ENCODE measurements around the gene TOP2B.
A peak's percentile ranks its signal among the peaks of the same experiment; 100 is the strongest.

TOP2B gene

DNA sequence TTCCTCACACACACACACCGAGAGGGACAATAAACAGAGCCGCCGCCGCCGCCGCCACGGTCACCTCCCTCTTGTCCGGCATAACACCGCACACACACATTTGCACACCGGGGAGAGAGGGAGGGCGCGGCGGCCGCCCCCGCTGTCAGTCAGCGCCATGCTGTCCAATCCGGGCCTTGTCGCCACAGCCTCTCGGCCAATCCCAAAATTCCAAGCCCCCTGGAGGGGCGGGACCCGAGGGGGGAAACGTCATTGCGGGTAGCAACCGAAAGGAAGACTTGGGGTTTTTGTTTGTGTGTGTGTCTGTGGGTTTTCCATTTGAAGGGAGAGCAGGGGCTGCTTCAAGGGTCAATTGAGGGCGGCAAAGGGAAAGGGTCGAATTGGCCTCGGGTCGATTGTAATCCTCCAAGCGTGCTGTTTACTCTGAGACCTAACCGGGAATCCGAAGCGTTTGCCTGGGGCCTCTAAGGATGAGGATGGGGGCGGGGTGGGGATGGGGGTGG lies at the start of gene TOP2B:
TOP2B (minus strand) TSS at position 96 of the 503 bp plus-strand sequence. CDS start 610 bp downstream, outside the sequence.
- peak; percentile 95 to 96 for DNase-seq

- no peak for DNase-seq
Observed at GRCh38 chr3:25713341-25713985, 48.8 kb upstream of the TOP2B start.

DNA sequence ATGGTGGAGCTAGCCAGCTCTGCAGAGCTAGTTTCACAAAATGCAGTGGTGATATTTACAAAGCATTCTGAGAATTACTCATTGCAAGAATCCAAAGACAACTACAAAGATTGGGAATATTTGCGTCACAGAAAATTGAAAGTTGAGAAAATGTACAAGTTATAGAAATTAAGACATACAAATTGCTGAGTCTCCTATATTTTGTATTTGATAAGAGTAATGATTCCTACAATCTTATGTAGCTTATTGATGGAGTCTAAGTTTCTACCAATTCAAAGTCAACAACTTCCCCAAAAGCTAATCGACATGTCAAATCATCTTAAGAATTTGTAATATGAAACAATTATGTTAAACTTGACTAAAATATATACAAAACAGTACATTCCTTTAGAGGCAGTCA lies 46.4 kb upstream of the TOP2B start:
- DNase-seq = no peak

GRCh38 chr3:25708036-25708435 lies 43.3 kb upstream of the TOP2B start:
- no peak for DNase-seq

DNA sequence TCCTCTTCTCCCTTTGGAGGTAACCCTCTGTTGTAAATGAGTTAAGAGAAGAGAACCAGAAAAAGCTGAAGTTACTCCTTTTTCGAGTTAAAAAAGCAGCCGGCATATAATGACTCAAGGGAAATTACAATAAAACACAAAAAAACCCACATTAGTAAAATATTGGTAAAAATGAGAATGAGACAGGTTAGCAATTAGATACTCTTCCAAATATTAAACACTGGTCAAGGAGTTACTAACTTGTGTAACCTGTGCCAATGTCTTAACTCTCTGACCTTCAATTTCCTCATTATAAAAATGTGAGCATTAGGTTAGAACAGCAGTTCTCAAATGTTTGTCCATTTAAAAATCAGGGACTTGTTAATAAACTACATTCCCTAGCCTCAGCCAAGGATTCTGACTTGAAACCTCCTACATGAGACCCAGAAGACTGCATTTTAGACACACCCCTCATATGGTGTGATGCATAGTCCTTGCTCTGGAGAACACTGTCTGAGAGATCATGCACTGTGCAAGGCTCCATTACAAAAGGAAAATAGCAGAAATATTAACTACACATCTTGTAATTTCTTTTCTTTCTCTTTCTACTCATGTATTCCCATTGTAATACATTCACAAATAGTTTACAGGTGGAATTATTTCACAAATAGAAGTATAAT lies 42.7 kb upstream of the TOP2B start:
- DNase-seq = no peak

DNA sequence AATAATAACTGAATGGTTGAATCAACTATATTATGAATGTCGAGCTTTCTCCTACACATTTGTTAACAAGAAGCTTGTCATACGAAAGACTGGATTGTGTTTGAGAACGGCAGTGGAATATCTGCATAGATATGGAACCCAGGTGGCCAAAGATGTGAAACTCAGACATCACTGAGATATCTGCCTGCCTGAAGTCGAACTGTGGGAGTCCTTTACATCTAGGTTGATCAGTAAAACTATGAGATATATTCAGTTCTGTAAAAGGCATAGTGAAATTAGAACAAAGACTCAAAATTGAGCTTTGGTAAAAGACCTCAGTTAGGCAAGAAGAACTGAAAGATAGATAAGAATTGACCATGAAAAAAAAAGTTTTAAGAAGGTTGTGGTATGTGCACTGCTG lies 41.5 kb upstream of the TOP2B start:
- no peak for DNase-seq

GRCh38 chr3:25697553-25697952 lies 32.8 kb upstream of the TOP2B start:
- DNase-seq = no peak

GRCh38 chr3:25695731-25696420 lies 31.2 kb upstream of the TOP2B start:
- no peak for DNase-seq

DNA sequence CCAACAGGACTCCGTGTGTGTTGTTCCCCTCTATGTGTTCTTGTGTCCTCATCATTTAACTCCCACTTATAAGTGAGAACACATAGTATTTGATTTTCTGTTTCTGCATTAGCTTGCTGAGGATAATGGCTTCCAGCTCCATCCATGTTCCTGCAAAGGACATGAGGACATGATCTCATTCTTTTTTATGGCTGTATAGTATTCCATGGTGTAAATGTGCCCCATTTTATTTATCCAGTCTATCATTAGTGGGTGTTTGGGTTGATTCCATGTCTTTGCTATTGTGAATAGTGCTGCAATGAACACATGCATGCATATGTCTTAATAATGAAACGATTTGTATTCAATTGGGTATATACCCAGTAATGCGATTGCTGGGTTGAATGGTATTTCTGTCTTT lies 28.5 kb upstream of the TOP2B start:
- DNase-seq = no peak

DNA sequence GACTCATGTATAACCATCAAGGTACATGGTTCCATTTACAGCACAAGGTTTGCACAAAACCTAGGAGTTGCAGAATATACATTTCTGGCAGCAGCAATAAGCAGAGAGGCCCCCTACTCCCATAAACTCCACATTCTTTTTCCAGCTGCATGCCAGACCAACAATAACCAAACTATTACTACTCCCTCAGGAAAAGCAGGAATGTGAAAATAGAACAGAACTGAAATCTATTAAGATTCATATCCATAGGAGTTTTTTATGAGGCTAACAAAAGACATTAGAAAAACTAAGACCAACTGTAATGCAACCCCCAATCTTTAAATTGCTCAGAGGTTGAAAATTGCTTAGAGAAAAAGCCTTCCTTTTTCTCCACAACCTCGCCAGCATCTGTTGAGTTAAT lies 27.6 kb upstream of the TOP2B start:
- DNase-seq = no peak

GRCh38 chr3:25690768-25691533 lies 26.2 kb upstream of the TOP2B start:
- DNase-seq = no peak

DNA sequence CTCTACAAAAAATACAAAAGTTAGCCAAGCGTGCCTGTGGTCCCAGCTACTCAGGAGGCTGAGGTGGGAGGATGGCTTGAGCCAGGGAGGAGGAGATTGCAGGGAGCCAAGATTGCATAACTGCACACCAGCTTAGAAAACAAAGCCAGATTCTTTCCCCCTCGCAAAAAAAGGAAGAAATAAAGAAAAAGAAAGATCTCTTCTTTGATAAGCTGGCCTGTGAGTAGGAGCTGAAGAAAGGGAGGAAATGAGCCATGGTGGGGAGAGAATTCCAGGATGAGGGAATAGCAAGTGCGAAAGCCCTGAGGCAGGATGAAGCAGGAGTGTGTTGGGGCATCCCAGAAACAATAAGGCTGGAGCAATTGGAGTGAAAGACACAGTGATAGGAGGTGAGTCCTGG lies 24.5 kb upstream of the TOP2B start:
- no peak for DNase-seq

GRCh38 chr3:25687742-25688141 lies 23.0 kb upstream of the TOP2B start:
- DNase-seq = no peak

GRCh38 chr3:25686766-25687165 lies 22.1 kb upstream of the TOP2B start:
- no peak for DNase-seq

DNA sequence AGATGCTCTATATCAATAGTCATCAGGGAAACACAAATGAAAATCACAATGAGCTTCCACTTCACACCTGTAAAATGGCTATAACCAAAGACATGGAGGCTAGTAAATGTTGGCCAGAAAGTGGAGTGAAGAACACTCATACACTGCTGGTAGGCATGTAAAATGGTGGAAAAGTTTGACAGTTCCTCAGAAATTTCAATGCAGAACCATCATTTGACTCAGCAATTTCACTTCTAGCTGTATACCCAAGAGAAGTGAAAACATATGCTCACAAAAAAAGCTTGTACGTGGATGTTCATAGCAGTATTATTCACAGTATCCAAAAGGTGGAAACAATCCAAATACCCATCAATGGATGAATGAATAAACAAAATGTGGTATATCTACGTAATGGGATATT lies 19.2 kb upstream of the TOP2B start:
- DNase-seq = no peak

GRCh38 chr3:25683410-25683809 lies 18.7 kb upstream of the TOP2B start:
- no peak for DNase-seq

GRCh38 chr3:25679642-25680302 lies 15.1 kb upstream of the TOP2B start:
- no peak for DNase-seq

GRCh38 chr3:25679166-25679565 lies 14.5 kb upstream of the TOP2B start:
- DNase-seq = no peak

- no peak for DNase-seq
Observed at GRCh38 chr3:25678581-25678980, 13.9 kb upstream of the TOP2B start.

GRCh38 chr3:25677121-25677520 lies 12.4 kb upstream of the TOP2B start:
- DNase-seq = no peak

DNA sequence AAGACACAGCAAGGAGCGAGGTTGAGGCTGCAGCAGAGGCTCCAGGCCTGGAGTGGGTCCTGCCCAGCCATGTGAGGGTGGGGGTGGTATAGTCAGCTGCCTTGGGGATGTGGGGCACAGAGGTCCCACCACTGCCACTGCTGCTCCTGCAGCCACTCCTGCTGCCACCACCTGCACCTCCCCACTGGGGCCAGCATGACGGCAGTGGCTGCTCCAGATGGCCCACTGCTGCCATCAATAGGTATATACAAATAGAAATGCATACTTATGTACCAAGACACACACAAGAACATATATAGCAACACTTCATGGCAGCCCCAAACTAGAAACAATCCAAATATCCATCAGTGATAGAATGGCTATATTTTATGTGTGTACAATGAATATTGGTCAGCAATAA lies 10.0 kb upstream of the TOP2B start:
- DNase-seq = no peak

DNA sequence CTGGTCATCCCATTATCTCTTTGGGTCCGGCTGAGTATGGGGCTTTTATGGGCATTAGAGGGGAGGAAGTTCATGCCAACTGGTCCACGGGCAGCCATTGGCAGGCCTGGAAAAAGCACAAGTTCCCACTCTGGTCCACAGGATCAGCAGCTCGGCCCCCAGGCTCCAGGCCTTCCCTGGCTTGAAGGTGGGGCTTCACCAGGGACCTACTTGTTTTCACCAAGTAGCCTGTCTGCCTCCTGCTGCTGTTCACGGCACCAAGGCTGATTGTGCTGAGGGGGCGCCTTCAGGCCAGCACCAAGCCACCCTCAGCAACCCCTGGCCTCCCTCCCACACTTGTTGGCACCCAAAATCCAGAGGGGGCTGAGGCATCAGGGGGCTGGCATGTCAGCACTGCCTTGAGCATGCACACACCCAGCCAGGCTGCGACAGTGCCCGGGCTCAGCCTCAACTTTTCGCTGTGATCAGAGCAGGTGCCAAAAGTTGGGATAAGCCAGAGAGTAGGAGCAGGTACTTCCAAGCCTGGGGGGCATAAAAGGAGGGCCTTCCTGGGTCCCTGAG lies 9.1 kb upstream of the TOP2B start:
- DNase-seq = no peak

All from CD4-positive, alpha-beta T cell treated with Interleukin-1 beta for 1 hour (primary cell).